Right kidney (tissue), 1 donor: ENCODE data around the gene HEXD.
"Not testable (repeated sequence)": the region's sequence is repeated elsewhere in the genome, so short reads cannot be mapped to it uniquely, and the experiment has no call there.

Experiments
- DNase-seq: peaks from one replicate; pipeline ENCODE4 v3.0.0-alpha.2; 2016

The HEXD gene

GRCh38 chr17:82396601-82397435 lies 21.3 kb upstream of the HEXD start:
- DNase-seq, result no peak

GRCh38 chr17:82397449-82398335 lies 20.5 kb upstream of the HEXD start:
- no peak for DNase-seq

- DNase-seq, result no peak
Observed at GRCh38 chr17:82399041-82399441, 19.1 kb upstream of the HEXD start.

GRCh38 chr17:82399601-82400101 lies 18.5 kb upstream of the HEXD start:
- no peak for DNase-seq

- no peak for DNase-seq
Observed at GRCh38 chr17:82400206-82400605, 17.9 kb upstream of the HEXD start.

GRCh38 chr17:82400830-82401229 lies 17.3 kb upstream of the HEXD start:
- no peak for DNase-seq

- DNase-seq, result no peak
Observed at GRCh38 chr17:82402865-82403264, 15.3 kb upstream of the HEXD start.

GRCh38 chr17:82403662-82404660 lies 14.2 kb upstream of the HEXD start:
- no peak for DNase-seq

- DNase-seq, result no peak
Observed at GRCh38 chr17:82405051-82405450, 13.1 kb upstream of the HEXD start.

GRCh38 chr17:82406131-82406671 lies 11.9 kb upstream of the HEXD start:
- DNase-seq, result no peak

GRCh38 chr17:82407255-82407654 lies 10.9 kb upstream of the HEXD start:
- DNase-seq, result no peak

- no peak for DNase-seq
Observed at GRCh38 chr17:82408288-82408937, 9.7 kb upstream of the HEXD start.

- DNase-seq, result no peak
Observed at GRCh38 chr17:82408938-82409318, 9.2 kb upstream of the HEXD start.

- DNase-seq, result no peak
Observed at GRCh38 chr17:82410014-82410716, 8.0 kb upstream of the HEXD start.

GRCh38 chr17:82411396-82412053 lies 6.6 kb upstream of the HEXD start:
- no peak for DNase-seq

GRCh38 chr17:82412081-82412480 lies 6.1 kb upstream of the HEXD start:
- DNase-seq, result not testable (repeated sequence)

GRCh38 chr17:82412535-82413520 lies 5.3 kb upstream of the HEXD start:
- DNase-seq, result no peak

GRCh38 chr17:82414548-82415281 lies 3.4 kb upstream of the HEXD start:
- DNase-seq, result peak; percentile 89
